HS-5 (cell line): ENCODE data around the gene CABYR.

Experiments
- DNase-seq: peaks from one replicate; pipeline ENCODE4 v3.0.0-alpha.2; 2012; ENCODE audit warnings: low read depth

CABYR gene

DNA sequence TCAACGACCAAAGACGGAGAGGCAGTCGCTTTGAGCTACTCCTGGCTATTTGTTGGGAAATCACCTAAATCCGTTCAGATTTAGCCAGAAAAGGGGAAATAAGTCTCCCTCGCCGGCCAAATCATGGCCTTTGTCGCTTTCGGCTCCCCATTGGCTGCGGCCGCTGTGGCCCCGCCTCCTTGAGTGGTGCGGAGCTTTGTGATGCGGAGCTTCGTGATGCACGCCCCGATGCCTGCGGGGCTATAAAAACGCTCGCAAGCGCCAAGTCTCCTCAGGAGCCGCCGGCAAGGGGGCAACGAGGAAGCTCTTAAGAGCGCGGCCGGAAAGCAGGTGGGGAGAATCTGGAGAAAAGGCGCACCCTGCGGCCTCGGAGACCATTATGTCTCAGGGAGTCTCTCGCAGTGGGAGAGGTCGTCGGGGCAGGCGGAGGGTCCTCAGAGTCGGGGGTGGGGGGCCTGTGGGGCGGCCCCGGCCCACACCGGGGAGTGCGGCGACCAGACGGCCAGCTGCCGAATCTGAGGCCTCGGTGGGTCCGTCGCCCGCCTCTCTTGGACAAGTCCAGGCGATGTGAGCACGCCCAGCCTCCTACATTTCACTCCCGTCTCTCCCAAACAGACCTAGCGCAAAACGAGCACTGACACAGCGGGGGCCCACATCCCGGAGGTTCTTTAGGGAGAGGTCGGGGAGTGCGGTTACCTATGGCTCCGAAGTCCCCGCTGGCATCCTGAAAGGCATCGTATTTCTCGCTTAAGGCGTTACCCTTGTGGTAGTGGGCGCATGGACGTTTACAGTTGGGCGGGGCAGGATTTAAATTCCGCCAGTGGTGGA is at the start of gene CABYR:
TSS of gene CABYR (plus strand) at position 274 of the 828 bp plus-strand sequence. CDS start 4,053 bp downstream, outside the sequence.
- DNase-seq = peak; percentile 54

GRCh38 chr18:24089076-24089475 is 49.8 kb upstream of the CABYR start:
- no peak for DNase-seq

- no peak for DNase-seq
Observed at GRCh38 chr18:24089515-24090337, 49.1 kb upstream of the CABYR start.

DNA sequence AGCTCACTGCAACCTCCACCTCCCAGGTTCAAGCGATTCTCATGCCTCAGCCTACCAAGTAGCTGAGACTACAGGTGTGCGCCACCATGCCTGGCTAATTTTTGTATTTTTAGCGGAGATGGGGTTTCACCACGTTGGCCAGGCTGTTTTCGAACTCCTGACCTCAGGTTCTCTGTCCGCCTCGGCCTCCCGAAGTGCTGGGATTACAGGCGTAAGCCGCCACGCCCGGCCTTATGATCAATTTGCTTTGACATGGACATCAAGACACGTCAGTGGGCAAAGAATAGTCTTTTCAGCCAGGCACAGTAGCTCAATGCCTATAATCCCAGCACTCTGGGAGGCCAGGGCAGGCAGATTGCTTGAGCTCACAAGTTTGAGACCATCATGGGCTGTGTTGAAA is 48.0 kb upstream of the CABYR start:
- no peak for DNase-seq

DNA sequence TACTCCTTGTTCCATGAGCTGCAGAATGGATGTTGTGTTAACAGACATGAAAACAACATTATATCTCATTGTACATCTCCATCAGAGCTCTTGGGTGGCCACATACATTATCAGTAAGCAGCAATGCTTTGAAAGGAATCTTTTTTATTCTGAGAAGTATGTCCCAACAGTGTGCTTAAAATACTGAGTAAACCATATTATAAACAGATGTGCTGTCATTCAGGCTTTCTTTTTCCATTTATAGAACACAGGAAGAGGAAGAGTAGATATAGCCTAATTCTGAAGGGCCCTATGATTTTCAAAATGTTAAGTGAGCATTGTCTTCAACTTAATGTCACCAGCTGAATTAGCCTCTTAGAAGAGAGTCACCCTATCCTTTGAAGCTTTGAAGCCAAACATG is 44.3 kb upstream of the CABYR start:
- DNase-seq = no peak

- DNase-seq = peak; percentile 52
Observed at GRCh38 chr18:24095976-24096375, 42.9 kb upstream of the CABYR start.

DNA sequence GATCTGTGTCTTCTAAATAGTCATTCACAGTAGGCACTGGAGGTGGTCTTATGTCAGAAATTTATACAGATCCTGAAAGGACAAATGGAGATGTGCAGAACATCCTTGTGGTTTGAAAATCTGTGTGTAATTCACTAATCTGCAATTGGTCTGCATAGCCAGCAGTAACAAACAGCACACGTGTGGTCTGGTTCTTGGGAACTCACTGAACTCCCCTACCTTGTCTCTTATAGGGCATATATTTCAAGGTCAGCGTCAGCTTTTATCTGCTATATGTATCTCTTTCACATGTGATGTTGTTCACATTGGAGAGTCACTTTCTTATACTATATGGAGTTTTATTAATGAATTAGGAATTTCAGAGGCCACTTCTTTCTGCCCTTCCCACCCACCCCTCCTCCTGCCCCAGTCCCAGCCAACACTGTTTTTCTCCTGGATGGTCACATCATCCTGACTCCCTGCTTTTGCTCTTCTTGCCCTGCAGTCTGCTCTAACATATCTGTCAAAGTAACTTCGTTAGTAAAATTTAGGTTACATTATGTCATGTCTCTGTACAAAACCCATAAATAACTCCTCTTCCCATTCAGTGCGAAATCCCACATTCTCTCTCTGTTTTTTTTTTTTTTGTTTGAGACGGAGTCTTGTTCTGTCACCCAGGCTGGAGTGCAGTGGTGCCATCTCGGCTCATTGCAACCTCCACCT is 35.4 kb upstream of the CABYR start:
- no peak for DNase-seq

DNA sequence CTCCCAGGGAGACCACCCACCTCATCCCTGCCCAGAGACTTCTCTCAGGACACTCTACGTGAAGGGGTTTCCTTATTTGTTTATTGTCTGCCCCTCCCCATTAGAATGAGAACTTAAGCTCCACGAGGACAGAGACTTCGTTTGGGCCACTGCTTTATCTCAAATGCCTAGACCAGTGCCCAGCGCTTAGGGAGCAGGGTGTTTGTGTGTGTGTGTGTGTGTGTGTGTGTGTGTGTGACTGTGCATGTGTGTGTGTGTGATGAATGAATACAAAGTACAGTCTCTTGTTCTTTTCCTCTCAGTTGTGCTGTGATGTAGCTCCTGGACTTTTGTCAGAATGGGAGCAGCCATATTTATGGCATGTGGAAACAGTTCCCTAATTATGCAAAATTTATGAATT is 34.4 kb upstream of the CABYR start:
- DNase-seq = no peak

DNA sequence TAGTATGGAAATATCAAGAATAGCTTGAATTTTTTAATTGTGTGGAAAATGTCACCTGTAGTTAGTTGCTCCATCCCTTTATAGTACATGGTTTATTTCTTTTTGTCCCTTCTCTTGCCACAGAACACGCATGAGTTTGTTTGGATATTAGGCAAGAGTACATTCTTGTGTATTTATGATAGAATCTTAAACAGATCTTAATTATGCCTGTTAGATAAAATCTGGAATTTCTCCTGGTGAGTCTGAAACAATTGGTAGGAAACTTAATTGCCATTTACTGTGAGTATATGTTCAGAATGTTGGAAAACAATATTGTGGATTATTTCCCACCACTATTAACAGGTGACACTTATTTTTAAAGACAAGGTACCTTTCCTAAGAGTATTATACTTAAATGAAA is 30.2 kb upstream of the CABYR start:
- no peak for DNase-seq

- DNase-seq = no peak
Observed at GRCh38 chr18:24111936-24112335, 26.9 kb upstream of the CABYR start.

DNA sequence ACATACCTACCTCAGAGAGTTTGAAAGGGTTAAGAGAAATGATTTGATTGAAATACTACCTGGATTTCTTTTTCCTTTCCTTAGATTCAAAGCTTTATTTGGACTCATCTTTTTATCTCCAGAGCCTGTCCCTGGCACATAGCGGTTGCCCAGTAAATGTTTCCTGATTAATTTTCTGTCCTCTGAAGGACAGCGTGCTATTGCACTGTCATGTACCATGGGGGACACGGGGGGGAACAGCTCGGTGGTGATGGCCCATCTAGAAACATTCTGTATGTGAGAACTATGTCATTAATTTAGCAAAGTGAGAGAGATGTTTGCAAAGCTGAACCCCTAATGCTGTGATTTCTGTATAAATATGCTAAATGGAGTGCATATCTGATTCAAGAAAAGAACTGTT is 26.4 kb upstream of the CABYR start:
- DNase-seq = no peak

GRCh38 chr18:24112874-24113615 is 25.8 kb upstream of the CABYR start:
- DNase-seq = peak; percentile 47

- DNase-seq = no peak
Observed at GRCh38 chr18:24114924-24115549, 23.8 kb upstream of the CABYR start.

DNA sequence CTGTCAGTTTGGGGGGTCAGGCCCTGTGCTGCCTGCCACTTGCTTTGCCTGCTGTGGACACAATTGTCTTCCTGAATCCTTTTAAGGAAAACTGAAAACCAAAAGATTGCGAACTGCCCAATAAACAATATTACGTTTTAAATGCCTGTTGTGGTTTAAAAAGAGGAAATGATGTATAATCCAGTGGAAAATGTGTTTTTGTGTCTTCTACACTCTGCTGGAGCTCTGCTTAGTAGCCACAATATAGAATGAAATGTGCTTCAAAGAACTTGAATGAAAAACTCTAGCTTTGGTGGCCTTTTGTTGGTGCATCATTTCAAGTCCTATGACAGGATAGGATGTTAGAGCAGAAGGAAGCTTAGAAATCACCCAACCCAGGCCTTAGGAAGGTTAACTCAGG is 23.2 kb upstream of the CABYR start:
- no peak for DNase-seq

DNA sequence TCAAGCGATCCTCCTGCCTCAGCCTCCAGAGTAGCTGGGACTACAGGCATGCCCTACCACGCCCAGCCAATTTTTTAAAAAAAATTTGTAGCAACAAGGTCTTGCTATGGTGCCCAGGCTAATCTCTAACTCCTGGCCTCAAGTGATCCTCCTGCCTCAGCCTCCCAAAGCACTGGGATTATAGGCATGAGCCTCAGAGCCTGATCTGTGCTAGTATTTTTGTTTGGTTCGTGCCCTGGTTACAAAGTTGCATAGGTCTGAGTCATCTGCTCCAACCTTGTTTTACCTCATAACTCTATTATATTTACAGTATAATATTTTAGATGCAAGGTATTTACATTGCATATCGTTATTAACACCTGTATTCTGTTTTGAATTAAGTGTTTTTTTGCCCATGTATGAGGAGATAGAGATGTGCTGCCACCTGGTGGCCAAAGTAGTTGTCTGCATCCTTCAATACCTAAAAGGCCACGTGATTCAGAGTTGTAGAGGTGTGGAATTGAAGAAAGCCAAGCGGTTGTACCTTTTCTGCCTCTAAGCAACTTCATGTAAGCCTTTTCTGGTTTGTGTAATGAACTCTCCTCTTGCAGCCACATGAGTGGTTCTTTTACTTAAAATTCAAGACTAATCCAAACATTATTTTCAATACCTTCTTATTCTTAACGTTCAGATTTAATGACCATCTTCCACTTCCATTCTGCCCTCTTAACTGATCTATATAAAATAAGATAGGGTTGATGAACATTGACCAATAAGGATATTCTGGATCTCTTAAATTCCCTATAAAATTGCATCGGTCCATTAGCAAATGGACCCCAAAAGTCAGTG is 19.9 kb upstream of the CABYR start:
- DNase-seq = peak; percentile 48

DNA sequence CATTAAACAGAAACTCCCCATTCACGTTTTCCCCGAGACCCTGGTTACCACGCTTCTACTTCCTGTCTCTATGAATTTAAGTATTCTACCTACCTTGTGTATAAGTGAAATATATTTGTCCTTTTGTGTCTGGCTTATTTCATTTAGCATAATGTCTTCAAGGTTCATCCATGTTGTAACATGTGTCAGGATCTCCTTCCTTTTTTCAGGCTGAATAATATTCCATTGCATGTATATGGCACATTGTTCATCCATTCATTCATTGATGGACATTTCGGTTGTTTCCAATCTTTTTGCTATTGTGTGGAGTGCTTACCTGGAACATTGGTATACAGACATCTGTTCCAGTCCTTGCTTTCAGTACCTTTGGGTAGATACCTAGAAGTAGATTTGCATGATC is 18.2 kb upstream of the CABYR start:
- DNase-seq = no peak

DNA sequence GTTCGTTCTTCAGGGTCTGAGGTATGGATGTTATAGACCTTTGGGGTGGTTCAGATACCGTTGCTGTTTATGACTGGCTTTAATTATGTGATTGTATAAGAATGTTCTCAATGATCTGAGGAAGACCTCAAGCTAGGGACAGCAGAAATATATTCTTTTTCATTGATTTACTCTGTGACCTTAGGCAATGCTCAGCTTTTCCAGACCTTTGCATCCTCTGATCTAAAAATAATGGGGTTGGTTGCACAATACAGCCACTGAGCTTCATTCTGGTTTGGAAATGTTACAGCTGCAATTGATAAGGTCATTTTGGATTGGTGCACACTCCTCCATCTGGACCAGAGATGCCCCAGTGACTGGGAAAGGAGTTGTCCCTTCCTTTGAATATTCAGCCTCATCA is 17.2 kb upstream of the CABYR start:
- no peak for DNase-seq

DNA sequence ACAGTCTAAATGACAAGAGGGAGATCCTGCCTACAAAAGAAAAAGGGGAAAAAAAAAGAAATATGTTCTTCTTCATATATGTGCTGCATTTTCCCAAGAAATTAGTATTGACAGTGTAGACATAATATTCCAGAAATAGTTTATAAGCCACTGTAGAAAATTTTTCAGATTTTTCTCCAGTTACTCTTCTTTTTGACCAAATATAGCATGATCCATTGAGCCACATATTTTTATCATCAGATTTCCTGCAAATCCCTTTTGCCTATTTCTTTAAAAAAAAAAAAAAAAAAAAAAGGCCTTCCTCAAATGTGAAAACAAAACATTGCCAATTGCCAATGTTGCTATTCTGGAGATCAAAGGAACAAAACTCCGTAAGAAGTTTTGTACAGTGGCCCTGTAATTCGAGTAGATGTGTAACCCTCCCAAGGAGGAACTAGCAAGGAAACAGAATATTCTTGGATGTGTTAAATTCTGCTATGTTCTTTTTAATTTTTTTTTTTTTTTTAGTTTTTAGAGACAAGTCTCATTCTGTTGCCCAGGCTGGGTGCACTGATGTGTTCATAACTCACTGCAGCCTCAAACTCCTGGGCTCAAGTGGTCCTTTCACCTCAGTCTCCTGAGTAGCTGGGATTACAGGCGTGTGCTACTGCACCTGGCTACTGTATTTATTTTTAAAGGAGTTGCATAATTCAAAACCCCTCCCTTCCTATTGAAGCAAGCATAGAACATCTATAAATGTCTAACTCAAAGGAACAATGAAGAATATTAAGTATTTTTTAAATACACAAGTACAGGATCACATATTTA is 12.5 kb upstream of the CABYR start:
- DNase-seq = no peak

DNA sequence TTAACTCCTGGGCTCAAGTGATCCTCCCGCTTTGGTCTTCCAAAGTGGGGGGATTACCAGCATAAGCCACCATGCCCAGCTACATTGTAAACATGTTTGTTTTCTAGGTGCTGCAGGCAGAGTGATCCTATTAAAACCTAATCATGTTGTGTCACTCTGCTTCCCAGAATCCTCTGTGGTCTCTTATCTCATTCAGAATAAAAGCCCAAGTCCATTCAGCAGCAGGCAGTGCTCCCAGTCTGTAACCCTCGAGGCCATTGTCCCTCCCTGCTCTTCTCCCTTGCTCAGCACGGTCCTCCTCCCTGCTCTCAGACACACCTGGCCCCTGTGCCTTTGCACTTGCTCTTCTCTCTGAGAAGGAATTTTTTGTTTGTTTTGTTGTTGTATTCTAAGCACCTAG is 11.1 kb upstream of the CABYR start:
- DNase-seq = no peak

DNA sequence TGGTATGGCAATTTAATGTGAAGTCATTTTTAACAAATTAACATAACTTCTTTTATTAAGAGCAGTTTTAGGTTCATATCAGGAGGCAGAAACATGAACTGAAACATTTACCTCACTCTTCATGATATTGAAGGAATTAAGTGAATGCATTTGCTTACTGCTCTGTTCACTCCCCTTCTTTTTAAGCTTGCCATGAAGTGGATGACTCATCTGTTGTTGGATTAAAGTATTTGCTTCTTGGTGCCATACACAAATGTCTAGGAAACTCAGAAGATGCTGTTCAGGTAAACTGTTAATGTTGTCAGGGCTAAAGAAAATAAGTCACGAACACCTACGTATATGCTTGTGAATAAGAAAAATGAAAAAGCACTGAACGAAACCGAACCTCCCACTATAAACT is 10.2 kb upstream of the CABYR start:
- no peak for DNase-seq
